HG03520 (cell line): ENCODE measurements around the gene NKAIN2.

Experiments
- ATAC-seq: cut with Tn5 transposase; IDR thresholded peaks from one replicate; pipeline ENCODE4 v1.9.1; 2021; ENCODE audit warnings: mild to moderate bottlenecking, moderate library complexity; ENCODE audit not compliant: unreplicated experiment

NKAIN2 gene

DNA sequence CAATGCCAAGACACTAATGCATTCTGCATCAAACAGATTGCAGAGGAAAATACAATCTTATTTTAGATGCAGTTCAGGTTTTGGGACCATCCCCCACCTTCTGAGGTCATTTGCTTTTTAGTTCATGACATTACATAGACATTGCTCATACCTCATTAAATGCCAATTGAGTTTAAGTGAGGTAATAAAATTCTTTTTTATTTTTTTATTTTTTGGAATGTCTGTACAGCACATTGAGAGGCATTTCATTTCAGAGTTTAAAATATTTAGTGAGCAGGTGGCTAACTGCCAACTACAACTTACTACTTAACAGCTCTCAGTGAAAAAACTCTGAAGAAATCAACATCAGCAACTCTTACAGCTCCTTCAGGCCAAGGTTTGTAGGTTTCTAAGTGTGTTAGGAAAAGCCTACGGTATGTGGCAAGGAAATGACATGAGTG, 676.3 kb downstream of the NKAIN2 start:
- no peak for ATAC-seq

DNA sequence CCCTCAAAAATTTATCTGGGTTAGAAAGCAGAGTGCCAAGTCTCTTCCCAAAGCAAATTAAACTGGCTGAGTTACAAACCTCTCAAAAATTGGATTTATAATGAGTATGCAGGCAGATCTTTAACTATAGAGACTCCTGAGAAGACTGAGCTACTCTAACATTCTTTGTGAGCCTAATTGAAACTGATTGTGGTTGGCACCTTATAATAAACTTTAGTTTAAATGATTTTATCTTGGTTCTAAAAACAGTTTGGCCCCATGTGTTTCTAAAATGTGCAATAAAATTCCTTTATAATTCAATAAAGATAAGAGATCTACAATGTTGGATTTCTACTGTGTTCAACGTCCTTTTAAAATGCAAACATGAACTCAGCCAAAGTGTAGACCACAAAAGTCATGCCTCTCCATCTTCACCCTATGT, 678.4 kb downstream of the NKAIN2 start:
- no peak for ATAC-seq

DNA sequence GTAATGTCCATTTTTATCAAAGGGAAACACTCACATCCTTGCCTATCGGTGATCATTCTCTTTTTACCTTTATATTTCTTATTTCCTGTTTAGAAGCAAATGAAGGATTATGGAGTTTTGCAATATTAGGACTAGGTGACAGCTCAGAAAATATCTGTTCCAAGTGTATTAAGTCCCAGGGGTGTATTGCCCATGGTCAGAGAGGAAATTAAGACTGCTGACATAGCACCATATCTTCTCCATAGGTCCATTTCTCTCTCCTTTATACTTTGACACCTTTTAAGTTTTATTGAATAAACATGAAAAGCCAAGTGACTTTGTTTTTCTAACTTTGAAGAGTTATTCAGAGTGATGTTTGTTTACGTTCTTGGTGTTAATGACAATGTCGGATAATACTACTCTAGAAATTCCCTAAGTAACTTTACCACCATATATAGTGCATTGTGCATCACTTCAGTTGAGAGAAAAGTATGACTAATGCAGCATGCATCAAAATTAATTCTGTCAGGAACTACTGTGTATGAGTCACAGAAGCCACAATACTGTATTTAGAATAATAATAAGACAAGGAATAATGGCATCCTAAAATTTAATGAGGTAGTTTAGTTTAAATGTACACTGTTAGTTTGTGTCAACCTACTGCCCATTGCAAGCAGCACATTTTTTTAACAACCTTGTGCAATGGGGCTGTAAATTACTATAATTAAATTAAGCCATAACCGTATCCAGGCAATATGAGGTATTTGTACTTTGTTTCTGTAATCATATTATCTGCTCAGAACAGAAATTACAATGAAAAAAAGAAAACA, 684.2 kb downstream of the NKAIN2 start:
- ATAC-seq = no peak

DNA sequence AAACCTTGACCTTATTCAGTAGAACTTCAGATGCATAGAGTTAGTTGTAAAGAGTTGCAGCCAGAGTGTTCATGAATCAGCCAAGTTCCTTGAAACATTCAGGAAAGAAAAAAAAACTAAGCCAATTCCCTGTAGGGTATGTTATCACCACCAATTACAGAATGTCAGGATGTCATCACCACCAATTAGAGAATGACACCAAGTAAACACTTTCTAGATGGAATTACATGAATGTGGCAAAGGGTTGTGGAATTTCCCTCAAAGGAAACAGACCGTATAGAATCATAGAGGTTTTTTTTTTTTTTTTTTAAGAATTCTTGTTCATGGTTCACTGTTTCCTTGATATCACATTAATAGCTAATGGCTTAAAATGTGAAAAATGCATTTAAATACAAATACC, 686.5 kb downstream of the NKAIN2 start:
- ATAC-seq = no peak

DNA sequence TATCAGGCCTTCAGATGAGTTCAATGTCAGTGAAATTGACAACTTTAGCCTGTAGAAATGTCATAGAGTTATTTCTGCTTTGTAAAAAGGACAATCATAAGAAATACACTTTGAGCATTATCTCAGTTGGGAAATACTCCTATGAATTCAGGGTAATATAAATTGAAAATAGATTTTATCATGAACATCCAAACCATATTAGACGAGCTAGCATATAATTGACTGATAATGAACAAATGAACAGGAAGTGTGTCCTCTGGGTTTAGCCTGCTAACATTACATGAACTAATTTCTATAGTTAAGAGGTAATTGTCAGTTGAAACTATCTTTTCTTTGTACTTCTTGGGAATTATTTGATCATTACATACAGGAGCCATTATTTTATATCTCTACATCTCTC, 689.6 kb downstream of the NKAIN2 start:
- no peak for ATAC-seq

DNA sequence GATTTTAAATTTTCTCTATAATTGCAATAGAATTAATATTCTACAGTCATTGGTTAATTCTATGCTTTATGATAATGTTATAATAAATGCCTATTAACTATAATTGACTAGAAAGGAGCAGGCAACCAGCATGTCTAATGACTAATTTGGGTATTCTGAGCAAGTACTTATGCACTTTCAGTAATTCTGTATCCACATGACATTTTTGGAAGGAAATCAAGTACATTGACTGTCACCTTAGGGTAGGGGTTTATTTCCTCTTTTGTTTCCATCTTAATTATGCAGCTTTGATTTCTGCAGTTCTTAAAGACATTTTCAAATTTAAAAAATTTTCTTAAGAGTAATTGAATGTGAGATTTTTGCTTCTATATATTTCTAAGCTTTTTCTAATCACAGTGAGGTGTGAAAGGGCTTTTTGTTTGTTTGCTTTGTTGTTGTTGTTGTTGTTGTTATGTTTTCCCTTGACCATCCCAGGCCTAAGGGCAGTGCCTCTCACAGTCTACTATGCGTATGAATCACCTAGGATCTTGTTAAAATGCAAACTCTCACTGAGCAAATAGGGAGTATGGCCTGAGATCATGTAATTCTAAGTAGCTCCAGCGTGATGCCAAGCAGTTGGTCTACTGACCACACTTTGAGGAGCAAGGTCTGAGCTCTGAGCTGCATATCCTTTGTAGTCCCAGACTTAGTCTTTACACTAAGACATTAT, 691.4 kb downstream of the NKAIN2 start:
- ATAC-seq = no peak

DNA sequence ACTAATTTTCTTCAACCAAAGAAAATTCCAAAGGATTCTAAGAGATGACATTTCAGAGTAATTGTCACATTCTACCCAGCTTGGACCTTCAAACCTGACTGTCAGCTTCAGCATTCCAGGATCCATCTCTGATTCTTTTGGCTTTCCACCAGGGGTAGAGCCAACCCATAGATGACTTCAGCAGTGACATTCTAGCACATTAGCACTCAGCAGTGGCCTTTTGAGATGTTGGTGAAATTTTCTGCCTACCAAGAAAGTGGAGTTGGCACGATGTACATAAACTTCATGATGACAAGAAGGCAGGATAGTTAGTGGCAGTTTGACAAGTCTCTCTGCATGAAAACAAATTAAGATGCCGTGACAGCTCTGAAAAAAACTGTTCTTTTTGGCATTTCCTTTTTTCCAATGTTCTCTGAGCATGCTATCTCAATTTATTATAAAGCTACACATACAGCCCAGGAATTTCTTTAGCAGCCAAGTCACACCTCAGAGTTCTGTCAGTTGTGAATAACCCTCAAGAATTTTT, 692.1 kb downstream of the NKAIN2 start:
- ATAC-seq = no peak

DNA sequence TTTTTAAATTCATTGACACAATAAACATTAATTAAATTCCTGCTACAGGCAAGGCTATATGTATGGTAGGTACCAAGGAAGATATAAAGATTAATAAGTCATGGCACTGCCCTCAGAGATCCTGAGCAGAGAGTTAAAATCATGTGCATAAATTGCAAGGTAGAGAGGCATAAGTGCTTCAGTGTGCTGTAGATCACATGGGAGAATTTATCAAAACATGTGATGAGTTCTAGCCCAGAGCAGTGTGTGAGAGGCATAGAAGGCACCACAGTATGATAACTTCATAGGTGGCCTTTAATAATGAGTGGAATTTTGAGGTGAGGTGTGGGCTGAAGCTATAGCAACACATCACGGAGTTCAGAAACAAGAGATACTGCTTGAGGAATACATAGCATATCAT, 692.7 kb downstream of the NKAIN2 start:
- ATAC-seq = no peak

DNA sequence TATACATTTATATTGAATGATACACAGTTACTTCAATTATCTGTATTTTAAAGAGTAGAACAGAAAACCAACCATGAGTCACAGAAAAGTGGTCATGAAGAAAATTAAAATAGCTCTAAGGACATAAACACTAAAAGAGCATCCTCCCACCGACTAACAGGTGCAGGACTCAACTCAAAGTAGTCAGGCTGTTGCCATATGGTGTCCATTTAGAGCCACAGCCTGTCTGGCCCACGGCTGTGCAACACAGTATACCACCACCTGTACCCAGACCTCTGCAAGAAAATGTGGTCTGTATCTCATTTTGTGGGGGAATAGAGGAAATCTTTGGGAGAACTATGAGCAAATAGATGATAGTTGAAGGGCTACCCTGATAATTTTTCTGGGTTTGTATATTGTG, 708.8 kb downstream of the NKAIN2 start:
- ATAC-seq = no peak

DNA sequence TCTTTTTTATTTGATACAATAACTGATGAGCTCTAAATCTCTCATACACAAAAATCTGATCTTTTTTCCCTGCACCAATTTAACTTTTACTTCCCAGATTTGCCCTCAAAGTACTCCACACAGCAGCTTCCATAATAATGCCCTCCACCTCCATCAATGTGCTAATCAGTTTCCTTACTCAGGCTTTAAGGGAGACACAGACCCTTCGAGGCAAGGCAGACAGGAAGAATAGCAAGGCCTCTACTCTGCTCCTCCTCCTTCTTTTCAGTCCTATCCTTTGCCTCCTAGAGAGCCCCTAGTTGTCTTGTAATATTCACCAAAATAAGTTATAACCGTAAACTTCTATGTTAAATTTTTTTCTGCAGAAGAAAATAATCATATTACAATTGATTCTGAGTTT, 713.7 kb downstream of the NKAIN2 start:
- ATAC-seq = no peak

DNA sequence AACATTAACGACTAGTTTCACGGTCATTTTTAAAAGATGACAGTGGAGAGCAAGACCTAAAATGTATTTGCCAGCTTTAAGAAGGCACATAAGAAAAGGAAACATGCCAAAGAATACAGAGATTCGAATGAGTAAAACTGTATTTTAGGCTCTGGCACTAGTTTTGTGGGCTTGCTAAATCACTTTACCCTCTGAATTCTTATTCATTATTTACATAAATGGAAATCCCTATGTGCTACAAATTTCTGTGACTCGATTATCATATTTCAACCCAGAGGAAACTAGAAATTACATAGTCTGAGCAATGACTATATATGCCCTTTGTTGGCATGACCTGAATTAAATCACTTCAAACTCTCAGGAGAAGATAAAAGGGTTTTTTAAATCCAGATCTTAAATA, 716.8 kb downstream of the NKAIN2 start:
- no peak for ATAC-seq

DNA sequence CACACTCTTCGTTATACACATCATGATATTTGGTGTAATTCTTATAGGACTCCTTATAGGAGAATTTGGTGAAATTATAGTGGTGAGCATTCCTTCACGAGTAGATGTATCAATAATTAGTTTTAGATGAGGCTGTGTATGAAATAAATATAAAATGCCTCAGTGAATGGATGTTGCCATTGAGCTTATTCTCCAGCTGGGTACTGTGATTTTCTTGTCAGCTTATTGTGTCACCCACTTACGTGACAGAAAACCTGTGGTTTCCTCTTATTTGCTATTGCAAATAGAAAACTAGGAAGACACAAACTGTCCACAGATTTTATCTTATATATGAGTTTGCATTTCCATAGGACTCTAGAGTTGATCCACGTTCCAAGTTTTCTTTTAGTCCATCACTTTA, 718.7 kb downstream of the NKAIN2 start:
- no peak for ATAC-seq

DNA sequence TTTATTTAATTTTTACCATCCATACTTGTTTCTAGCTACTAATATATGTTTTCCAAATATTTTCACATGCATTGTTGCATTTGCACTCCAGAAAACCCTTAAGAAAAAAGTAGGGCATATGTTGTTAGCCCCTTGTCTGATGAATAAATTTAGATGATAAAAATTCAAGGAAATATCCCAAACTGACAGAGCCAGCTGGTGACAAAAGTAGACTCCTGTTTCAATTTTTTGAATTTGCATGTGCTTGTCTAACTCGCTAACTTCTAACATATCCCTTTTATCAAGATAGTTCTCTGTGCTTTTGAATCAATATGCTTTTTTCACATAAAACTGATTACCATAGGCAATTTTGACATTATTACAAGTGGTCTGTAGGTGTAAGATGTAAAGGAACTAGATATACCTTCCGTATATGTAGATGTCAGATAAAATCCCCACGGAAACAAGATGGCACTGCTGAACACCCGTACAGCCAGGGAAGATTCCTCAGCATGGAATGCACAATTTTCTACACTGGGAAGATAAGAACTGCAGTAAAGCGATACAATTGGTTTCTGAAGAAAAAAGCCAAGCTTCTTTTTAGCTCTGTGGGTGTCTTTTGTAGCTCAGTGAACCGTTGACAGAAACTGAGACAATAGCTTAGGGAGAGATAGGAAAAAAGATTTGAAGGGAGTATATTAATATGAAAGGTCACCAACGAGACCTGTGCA, 721.0 kb downstream of the NKAIN2 start:
- no peak for ATAC-seq

DNA sequence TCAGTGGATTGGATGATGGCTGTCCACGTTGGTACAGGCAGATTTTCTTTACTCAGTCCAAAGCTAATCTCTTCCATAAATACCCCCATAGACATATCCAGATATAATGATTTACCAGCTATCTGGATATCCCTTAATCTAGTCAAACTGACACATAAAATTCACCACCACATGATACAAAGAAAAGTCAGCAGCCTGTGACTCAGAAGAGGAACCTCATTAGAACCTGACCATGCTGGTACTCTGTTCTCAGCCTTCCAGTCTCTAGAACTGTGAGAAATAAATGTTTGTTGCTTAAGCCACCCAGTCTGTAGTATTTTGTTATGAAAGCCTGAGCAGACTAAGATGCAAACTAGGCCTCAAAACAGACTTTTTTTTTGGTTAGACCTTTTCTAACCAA, 727.3 kb downstream of the NKAIN2 start:
- ATAC-seq = no peak

DNA sequence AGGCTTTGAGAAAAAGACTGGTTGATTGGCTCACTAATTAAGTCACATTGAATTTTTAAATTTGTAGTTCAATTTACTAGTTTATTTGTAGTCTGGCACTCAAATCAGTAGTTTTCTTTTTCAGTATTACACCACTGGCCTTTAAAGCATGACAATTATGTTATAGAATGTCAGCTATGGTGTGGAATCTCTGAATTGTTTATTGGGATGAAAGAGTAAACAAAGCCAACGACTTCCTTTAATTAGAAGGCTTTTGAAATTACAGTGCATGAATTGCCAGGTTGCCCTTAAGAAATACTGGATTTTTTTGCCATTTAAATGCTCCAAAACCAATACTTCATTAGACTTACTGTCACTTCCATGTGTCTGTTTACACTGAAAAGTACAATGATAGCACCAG, 731.6 kb downstream of the NKAIN2 start:
- no peak for ATAC-seq

DNA sequence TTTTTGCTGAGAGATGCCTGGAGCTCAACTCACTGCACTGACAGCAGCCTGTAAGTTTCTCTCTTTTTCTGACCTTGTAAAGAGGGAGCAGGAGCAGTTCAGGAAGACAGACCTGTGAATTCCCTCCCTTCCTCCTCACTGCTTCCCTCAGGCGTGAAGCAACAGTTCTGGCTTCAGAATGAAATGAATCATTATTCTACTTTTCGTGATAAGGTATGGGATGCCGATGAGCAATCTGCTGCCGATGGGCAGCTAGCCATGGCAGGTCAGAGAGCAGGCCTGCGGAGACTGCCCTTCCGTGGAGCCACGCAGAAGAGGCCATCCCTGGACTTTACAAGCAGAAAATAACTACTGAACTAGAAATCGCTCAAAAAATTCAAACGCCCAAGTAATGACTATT, 732.1 kb downstream of the NKAIN2 start:
- ATAC-seq = no peak

DNA sequence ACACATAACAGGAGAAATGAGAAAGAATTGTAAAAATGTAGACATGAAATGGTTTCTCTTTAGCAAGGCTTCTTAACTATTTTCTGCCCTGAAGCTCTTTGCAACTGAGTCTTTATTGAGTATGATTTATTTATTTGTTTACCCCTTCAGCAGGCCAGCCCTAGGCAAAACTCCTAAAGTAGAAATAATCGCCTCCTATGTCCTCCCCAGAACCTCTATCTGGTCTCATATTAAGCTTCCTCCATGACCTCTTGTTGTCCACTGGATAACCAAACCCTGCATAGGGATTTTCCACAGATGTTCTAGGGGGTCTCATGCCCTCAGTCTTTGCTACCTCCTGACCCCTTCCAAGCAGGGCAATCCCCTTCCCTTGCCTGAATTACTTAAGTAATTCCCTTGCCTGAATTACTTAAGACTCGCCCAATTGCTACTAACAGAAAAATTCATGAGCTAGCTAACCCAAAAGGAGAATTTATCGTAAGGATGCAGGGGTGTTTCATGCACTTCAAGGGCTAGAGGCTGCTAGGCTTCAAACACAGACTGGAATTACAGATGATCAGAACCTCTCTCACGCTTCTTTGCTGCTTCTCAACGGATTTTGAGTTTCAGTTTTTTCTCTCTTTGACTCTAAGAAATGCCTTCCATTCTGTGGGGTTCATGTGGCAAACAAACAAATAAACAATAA, 732.6 kb downstream of the NKAIN2 start:
- no peak for ATAC-seq

DNA sequence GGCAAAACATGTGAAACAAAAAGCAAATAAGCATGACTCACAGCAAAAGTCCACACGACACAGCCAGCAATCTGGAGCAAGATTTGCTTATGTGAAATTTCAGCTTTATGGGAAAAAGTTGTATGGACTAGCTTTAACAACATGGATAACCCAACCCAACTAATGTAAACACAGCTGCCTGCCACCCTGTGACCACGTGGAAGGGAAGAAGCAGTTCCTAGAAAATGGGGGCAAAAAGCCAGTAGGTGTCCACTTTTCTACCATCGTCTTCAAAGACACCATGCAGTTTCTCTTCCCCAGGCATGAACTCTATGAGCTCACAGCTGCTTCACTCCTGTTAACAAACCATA, 733.2 kb downstream of the NKAIN2 start:
- no peak for ATAC-seq

DNA sequence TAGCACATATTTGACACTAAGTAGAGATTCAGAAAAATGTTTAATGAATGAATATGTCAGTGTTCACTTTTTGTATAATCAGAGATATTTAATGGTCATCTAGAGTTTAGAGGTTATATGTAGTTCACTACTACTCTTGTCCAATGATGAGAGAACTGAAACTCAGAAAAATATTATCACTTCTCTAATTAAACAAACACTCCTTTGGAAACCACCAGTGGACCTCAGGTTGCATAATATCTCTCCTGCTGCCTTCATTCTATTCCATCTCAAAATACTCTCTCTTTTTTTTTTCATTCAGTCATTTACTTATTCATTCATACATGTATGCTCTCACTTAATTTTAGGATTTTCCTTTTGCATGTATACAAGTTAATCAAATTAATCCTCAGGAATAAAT, 735.4 kb downstream of the NKAIN2 start:
- no peak for ATAC-seq

DNA sequence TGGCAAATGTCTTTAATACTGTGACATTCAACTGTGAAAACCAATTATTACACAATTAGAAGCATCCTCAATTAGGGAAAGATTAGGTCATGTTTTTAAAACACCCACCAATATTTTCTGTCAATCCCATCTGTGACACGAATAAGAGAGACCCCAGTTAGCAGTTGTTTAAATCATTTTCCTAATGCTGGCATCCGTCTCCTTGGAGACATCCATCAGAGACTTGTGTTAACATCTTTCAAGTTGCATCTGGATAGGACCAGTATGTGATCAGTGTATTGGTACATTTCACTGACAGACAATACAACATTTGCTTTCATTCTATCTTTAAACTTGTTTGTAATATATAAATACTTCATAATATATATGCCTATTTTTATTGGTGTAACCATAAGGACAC, 737.9 kb downstream of the NKAIN2 start:
- no peak for ATAC-seq

DNA sequence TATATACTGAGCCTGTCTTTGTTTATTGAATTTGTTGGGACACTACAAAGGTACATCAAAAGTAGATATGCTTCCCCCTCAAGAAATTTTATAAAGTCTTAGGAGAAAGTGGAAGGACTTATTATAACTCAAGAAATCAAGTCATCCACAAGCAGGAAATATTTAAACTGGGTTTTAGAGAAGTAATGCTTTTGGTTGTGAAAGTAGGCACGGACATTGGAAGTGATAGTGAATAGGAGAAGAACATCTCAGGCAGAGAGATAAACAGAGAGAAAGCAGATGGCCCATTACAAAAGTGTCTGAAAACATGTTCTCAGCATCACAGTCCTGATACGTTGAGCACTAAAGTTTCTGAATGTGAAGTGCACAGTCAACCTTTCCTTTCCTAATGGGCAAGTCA, 742.9 kb downstream of the NKAIN2 start:
- no peak for ATAC-seq
